ENCODE results near the gene RALY. TPM values are rescaled to one million over a fixed set of nuclear protein-coding genes. Genes with fewer than 3 reads are reported as not detected.

RALY gene
- total RNA-seq, 2 experiments from 2014 or later: 136 to 163 TPM

DNA sequence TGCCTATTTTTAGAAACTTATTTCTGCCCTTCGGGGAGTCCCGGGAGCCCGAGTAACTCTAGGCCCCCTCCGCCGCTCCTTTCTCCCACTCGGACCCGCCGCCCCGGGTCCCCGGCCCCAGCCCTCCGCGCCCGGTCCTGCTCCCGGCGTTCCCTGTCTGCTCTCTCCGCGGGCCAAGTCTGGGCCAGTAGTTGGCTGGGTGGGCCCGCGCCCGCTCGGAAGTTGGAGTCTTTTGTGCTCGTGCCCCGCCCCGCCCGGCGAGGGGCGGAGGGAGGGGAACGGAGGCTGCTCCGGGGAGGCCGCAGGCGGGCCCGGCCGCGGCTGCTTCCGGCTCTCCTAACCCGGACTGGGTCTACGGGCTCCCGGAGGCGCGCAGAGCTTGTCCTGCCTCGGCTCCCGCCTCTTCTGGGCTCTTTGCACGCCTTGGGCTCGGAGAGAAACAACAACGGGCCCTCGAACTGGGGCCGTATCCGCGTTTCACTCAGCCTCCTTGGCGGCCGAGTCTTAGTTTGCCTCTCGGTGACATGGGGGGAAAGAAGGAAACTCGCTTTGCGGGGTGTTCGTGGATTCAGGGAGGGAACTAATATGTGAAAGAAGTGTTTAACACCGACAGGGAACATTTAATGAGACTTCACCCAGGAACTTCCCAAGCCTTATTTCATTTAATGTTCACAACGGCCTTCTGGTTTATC, 657 bp downstream of the RALY start:
- Histone ChIP-seq H4K20me1 (ENCODE audit: insufficient read depth, low read length) (peaks cover 38% of the 10 kb centered on the region), H3K79me2 (ENCODE audit: insufficient read depth, low read depth, low read length) (peaks cover 70% of the 10 kb centered on the region)

DNA sequence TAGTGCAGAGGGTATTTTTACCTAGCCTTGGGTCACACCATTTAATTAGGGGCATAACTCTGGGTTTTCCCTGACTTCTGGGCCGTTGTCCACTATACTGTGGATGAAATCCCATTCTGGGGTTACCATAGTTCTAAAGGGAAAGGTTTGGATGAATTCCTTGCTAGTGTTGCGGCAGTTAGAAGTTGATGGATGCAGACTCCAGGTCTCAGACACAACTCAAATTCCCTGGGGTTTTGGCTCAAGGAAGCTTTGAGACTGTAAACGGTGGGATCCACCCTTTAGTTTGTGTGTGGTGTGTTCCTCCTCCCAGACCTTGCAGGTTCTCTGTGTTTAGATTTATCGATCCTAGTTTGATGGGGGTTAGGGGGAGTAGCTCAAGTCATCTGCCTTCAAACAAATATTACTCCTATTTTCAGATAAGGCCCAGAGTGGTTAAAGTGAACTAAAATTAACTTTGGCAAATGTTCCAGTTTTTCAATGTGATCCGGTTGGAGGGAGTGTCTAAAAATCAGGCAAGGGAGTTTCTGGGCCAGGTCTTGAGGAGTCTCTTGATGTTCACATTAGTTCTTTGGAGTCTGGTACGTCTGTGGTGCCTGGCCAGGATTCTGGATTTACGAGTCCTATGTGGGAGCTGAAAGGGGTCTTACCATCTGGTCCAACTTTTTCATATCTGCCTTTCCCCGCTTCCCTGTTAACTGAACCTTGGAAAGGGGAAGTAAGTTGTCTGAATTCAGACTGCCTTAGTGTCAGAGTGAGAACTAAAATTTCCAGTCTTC, 1.5 kb downstream of the RALY start:
- TF ChIP-seq, protein P1, sequence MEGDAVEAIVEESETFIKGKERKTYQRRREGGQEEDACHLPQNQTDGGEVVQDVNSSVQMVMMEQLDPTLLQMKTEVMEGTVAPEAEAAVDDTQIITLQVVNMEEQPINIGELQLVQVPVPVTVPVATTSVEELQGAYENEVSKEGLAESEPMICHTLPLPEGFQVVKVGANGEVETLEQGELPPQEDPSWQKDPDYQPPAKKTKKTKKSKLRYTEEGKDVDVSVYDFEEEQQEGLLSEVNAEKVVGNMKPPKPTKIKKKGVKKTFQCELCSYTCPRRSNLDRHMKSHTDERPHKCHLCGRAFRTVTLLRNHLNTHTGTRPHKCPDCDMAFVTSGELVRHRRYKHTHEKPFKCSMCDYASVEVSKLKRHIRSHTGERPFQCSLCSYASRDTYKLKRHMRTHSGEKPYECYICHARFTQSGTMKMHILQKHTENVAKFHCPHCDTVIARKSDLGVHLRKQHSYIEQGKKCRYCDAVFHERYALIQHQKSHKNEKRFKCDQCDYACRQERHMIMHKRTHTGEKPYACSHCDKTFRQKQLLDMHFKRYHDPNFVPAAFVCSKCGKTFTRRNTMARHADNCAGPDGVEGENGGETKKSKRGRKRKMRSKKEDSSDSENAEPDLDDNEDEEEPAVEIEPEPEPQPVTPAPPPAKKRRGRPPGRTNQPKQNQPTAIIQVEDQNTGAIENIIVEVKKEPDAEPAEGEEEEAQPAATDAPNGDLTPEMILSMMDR (conservative IDR thresholded peaks at IDR 0.05; ENCODE audit: low read length): no peak
- TF ChIP-seq EZH2phosphoT487 (IDR thresholded peaks at IDR 0.05; ENCODE audit: borderline replicate concordance, low read depth, low read length): no peak
- peak overlapping the region; percentile 98 for H3K4me2 ChIP-seq (ENCODE audit: low read length)
- H2AFZ ChIP-seq (ENCODE audit: low read length): no peak overlapping the region
- H4K20me1 ChIP-seq (ENCODE audit: insufficient read depth, low read length): peaks cover 45% of the 10 kb centered on the region
- peaks cover 79% of the 10 kb centered on the region for H3K79me2 ChIP-seq (ENCODE audit: insufficient read depth, low read depth, low read length)
- H3K27ac ChIP-seq (ENCODE audit: low read depth, low read length, poor library complexity, severe bottlenecking): peak overlapping the region; percentile 78
- peaks cover 45% of the 10 kb centered on the region for H3K4me1 ChIP-seq (ENCODE audit: insufficient read depth, low read length, poor library complexity, severe bottlenecking)
- ChIA-PET CTCF (ENCODE audit: unreplicated experiment) (no interaction called here), POLR2A (interaction anchor here (0.7 kb wide), 2 partner anchors 11 to 14 kb away, joined by 3 to 4 read pairs; no protein-coding TSS in a partner anchor)
- H3K9me2 ChIP-seq (ENCODE audit: insufficient read depth, low read length): no peaks in the 10 kb centered on the region
- intact Hi-C loops (cut with micrococcal nuclease; ENCODE audit: unreplicated experiment): no loop called here
- H3K4me3 ChIP-seq (ENCODE audit: low read depth, low read length, poor library complexity, severe bottlenecking): peak overlapping the region; percentile 99
- peak; percentile 24 for DNase-seq (ENCODE audit: low spot score)
- H3K36me3 ChIP-seq (ENCODE audit: insufficient read depth, low read length): peaks cover 57% of the 10 kb centered on the region
- TSS peak; percentile 77 for BruUV-seq (replicated peaks)
- no peaks in the 10 kb centered on the region for H3K9me3 ChIP-seq (ENCODE audit: low read length)

More for the DNA sequence above, 657 bp downstream of the RALY start:
- H3K36me3 ChIP-seq (ENCODE audit: insufficient read depth, low read length): peaks cover 49% of the 10 kb centered on the region
- ChIA-PET CTCF (ENCODE audit: unreplicated experiment) (no interaction called here), POLR2A (interaction anchor here (0.6 to 2.3 kb wide), 5 partner anchors 22 to 176 kb away, joined by 3 to 6 read pairs (median 4); no protein-coding TSS in a partner anchor)
- TF ChIP-seq EZH2phosphoT487 (IDR thresholded peaks at IDR 0.05; ENCODE audit: borderline replicate concordance, low read depth, low read length): no peak
- TF ChIP-seq, protein P1 (conservative IDR thresholded peaks at IDR 0.05; ENCODE audit: low read length): no peak
- intact Hi-C loops (cut with micrococcal nuclease; ENCODE audit: unreplicated experiment): no loop called here
- H3K4me1 ChIP-seq (ENCODE audit: insufficient read depth, low read length, poor library complexity, severe bottlenecking): peaks cover 42% of the 10 kb centered on the region
- no peaks in the 10 kb centered on the region for H3K9me2 ChIP-seq (ENCODE audit: insufficient read depth, low read length)
- DNase-seq (ENCODE audit: low spot score): peak; percentile 89
- no peaks in the 10 kb centered on the region for H3K9me3 ChIP-seq (ENCODE audit: low read length)
- peak overlapping the region; percentile 99 for H3K4me3 ChIP-seq (ENCODE audit: low read depth, low read length, poor library complexity, severe bottlenecking)
- H3K4me2 ChIP-seq (ENCODE audit: low read length): peak overlapping the region; percentile 98
- no TSS peak for BruUV-seq (replicated peaks)
- H3K27ac ChIP-seq (ENCODE audit: low read depth, low read length, poor library complexity, severe bottlenecking): peak overlapping the region; percentile 78
- no peak overlapping the region for H2AFZ ChIP-seq (ENCODE audit: low read length)
